HG02840 (cell line): ENCODE measurements around the gene SNX5.
A peak's percentile ranks its signal among the peaks of the same experiment; 100 is the strongest.
"Not testable (repeated sequence)": the region's sequence is repeated elsewhere in the genome, so short reads cannot be mapped to it uniquely, and the experiment has no call there.

ENCODE experiments used
- ATAC-seq: cut with Tn5 transposase; IDR thresholded peaks from one replicate; pipeline ENCODE4 v1.9.1; 2021; ENCODE audit warnings: mild to moderate bottlenecking, moderate library complexity, moderate number of reproducible peaks; ENCODE audit not compliant: unreplicated experiment, low FRiP score

Gene SNX5

GRCh38 chr20:17960927-17961586 lies 7.5 kb downstream of the SNX5 start:
- no peak for ATAC-seq

- ATAC-seq, result not testable (repeated sequence)
These were observed 8.2 kb downstream of the SNX5 start for GRCh38 chr20:17960400-17960885.

- ATAC-seq, result no peak
These were observed 9.4 kb downstream of the SNX5 start for GRCh38 chr20:17959257-17959627.

- no peak for ATAC-seq
These were observed 10.0 kb downstream of the SNX5 start for GRCh38 chr20:17958373-17959256.

GRCh38 chr20:17957505-17958363 lies 10.9 kb downstream of the SNX5 start:
- ATAC-seq, result no peak

GRCh38 chr20:17956099-17956685 lies 12.4 kb downstream of the SNX5 start:
- no peak for ATAC-seq

- ATAC-seq, result no peak
These were observed 13.3 kb downstream of the SNX5 start for GRCh38 chr20:17955302-17955701.

GRCh38 chr20:17953935-17954334 lies 14.7 kb downstream of the SNX5 start:
- no peak for ATAC-seq

GRCh38 chr20:17952692-17953684 lies 15.6 kb downstream of the SNX5 start:
- ATAC-seq, result no peak

GRCh38 chr20:17951323-17951722 lies 17.3 kb downstream of the SNX5 start:
- no peak for ATAC-seq

- ATAC-seq, result no peak
These were observed 17.9 kb downstream of the SNX5 start for GRCh38 chr20:17950670-17951069.

GRCh38 chr20:17949899-17950298 lies 18.7 kb downstream of the SNX5 start:
- ATAC-seq, result no peak

- ATAC-seq, result no peak
These were observed 20.2 kb downstream of the SNX5 start for GRCh38 chr20:17948442-17948841.

- no peak for ATAC-seq
These were observed 21.1 kb downstream of the SNX5 start for GRCh38 chr20:17947474-17947815.

GRCh38 chr20:17946572-17947473 lies 21.8 kb downstream of the SNX5 start:
- no peak for ATAC-seq

- ATAC-seq, result no peak
These were observed 22.6 kb downstream of the SNX5 start for GRCh38 chr20:17946040-17946439.

- ATAC-seq, result no peak
These were observed 23.6 kb downstream of the SNX5 start for GRCh38 chr20:17944854-17945474.

- peak; percentile 65 for ATAC-seq
These were observed 25.3 kb downstream of the SNX5 start for GRCh38 chr20:17943343-17943742.
